Measurements from ENCODE around the gene IZUMO3. TPM values are rescaled to one million over a fixed set of nuclear protein-coding genes. Genes with fewer than 3 reads are reported as not detected.

The IZUMO3 gene
- total RNA-seq (2021; fragmentation: NEBNext Ultra II Directional; extraction: Animal tissue kit (Norgen Biotek cat#: 25700)) (not detected in 2 replicates), polyA plus RNA-seq (2011; rRNA removed) (not detected in 2 replicates), polyA minus RNA-seq (2011; rRNA and poly(A)+ RNA removed) (not detected in 2 replicates)
- not detected for polyA plus RNA-seq (2011; cell fraction: cytosol; rRNA removed)
- polyA plus RNA-seq (2011; cell fraction: nucleus; rRNA removed), result not detected
- not detected in 4 replicates for polyA plus RNA-seq (2012, experiment 1 of 2)
- not detected for polyA plus RNA-seq (2012, experiment 2 of 2)
- not detected for polyA plus RNA-seq (2013, experiment 1 of 2)
- not detected for polyA plus RNA-seq (2013, experiment 2 of 2)
- not detected for polyA minus RNA-seq (2011; cell fraction: cytosol; rRNA and poly(A)+ RNA removed)
- polyA minus RNA-seq (2011; cell fraction: nucleus; rRNA and poly(A)+ RNA removed), result not detected
- long read RNA-seq, experiment 1, result 0 reads
- long read RNA-seq, experiment 2, result 0 reads

GRCh38 chr9:24545847-24546522 lies at the start of gene IZUMO3:
TSS of gene IZUMO3 (minus strand) at chr9:24545897. CDS start at chr9:24545649, 248 bp downstream.
- Histone ChIP-seq H3K23me2 (ENCODE audit: low read depth, low read length) (no peaks in the 10 kb centered on the region), H3K4me1 (replicated peaks in 1 of 4; ENCODE audit: control insufficient read depth in 3 of 4, insufficient read depth in 4 of 4, low read length in 3 of 4) (no peaks in the 10 kb centered on the region), H4K91ac (replicated peaks; ENCODE audit: insufficient read length, low read length) (no peak within 1 kb of the TSS), H3K79me2 (ENCODE audit: control insufficient read depth in 1 of 2, insufficient read depth in 2 of 2, low read length in 2 of 2) (no peaks in the 10 kb centered on the region), H4K20me1 (replicated peaks in 1 of 2; ENCODE audit: control insufficient read depth in 1 of 2, insufficient read depth in 2 of 2, low read length in 2 of 2) (no peaks in the 10 kb centered on the region), H3K56ac (replicated peaks; ENCODE audit: insufficient read length, low read depth, low read length) (no peak within 1 kb of the TSS), H3K18ac (ENCODE audit: extremely low read depth, low read length) (no peak within 1 kb of the TSS), H3K79me1 (ENCODE audit: low read depth, low read length) (no peaks in the 10 kb centered on the region), H4K5ac (ENCODE audit: insufficient read length, low read depth, low read length) (no peak within 1 kb of the TSS), H3K4ac (replicated peaks; ENCODE audit: insufficient read length, low read depth, low read length) (no peak within 1 kb of the TSS), H3K4me2 (ENCODE audit: insufficient read depth in 1 of 2, low read depth in 2 of 2, low read length in 2 of 2) (no peak within 1 kb of the TSS), H3K27ac (ENCODE audit: low read depth, low read length) (no peak within 1 kb of the TSS), H3K9ac (replicated peaks in 1 of 4; ENCODE audit: extremely low read depth in 1 of 4, low read depth in 3 of 4, low read length in 3 of 4) (no peak within 1 kb of the TSS), H3K14ac (ENCODE audit: insufficient read length) (no peak within 1 kb of the TSS), H2AFZ (ENCODE audit: low read length) (no peak within 1 kb of the TSS), H3K9me3 (ENCODE audit: insufficient read depth in 2 of 2, low read depth in 1 of 2, low read length in 1 of 2) (no peaks in the 10 kb centered on the region), H2BK5ac (ENCODE audit: low read depth, low read length) (no peak within 1 kb of the TSS), H2BK20ac (ENCODE audit: low read length) (no peak within 1 kb of the TSS), H2BK15ac (ENCODE audit: low read length) (no peak within 1 kb of the TSS), H2BK12ac (ENCODE audit: low read depth, low read length) (no peak within 1 kb of the TSS), H3K36me3 (ENCODE audit: control insufficient read depth in 2 of 4, insufficient read depth in 4 of 4, low read length in 3 of 4) (no peaks in the 10 kb centered on the region), H4K8ac (ENCODE audit: extremely low read depth, insufficient read depth, low read length) (no peak within 1 kb of the TSS), H3K23ac (ENCODE audit: insufficient read length) (no peak within 1 kb of the TSS), H3K4me3 (ENCODE audit: extremely low read depth in 1 of 4, insufficient read depth in 2 of 4, low read depth in 3 of 4, low read length in 4 of 4) (no peak within 1 kb of the TSS), H3K27me3 (replicated peaks in 1 of 4; ENCODE audit: control insufficient read depth in 3 of 4, extremely low read depth in 1 of 4, insufficient read depth in 3 of 4, low read length in 3 of 4) (no peaks in the 10 kb centered on the region), H2BK120ac (replicated peaks; ENCODE audit: low read depth, low read length) (no peak within 1 kb of the TSS), H2AK5ac (ENCODE audit: low read depth, low read length) (no peak within 1 kb of the TSS)
- TF ChIP-seq SP1 (IDR thresholded peaks at IDR 0.05; ENCODE audit: low read depth, low read length) (no peak), ASH2L (IDR thresholded peaks at IDR 0.05; ENCODE audit: low read length) (no peak), HDAC2 (IDR thresholded peaks at IDR 0.05; ENCODE audit: borderline replicate concordance in 1 of 2, low read depth in 2 of 2, low read length in 2 of 2) (no peak), POLR2A (IDR thresholded peaks at IDR 0.05; ENCODE audit: control extremely low read depth in 1 of 2, low read depth in 2 of 2, low read length in 2 of 2) (no peak), GTF2F1 (IDR thresholded peaks at IDR 0.05; ENCODE audit: borderline replicate concordance, low read depth, low read length) (no peak), YY1 (IDR thresholded peaks at IDR 0.05; ENCODE audit: low read depth, low read length) (no peak), HDAC6 (IDR thresholded peaks at IDR 0.05; ENCODE audit: low read depth, low read length) (no peak), RXRA (IDR thresholded peaks at IDR 0.05; ENCODE audit: insufficient read depth, low read depth, low read length) (no peak), BCL11A (IDR thresholded peaks at IDR 0.05; ENCODE audit: low read depth in 2 of 2, low read length in 2 of 2) (no peak), EP300 (IDR thresholded peaks at IDR 0.05; ENCODE audit: borderline replicate concordance in 1 of 2, low read depth in 2 of 2, low read length in 2 of 2) (no peak), BRCA1 (IDR thresholded peaks at IDR 0.05; ENCODE audit: low read depth, low read length) (no peak)
- 93% methylated on average over 3 of the region's 3 CpGs; no CpG with 5 or more reads in 1 of the 2 experiments for WGBS, 2 experiments (ENCODE audit: extremely low coverage in 1 of 2, insufficient coverage in 1 of 2, insufficient read length in 1 of 2, insufficient replicate concordance in 2 of 2, low coverage in 1 of 2, low lambda C conversion rate in 2 of 2, missing lambda C conversion rate in 1 of 2)
- ChIA-PET POLR2A (ENCODE audit: partially characterized antibody) (no interaction called here), CTCF (ENCODE audit: partially characterized antibody) (no interaction called here)
- DNase-seq (ENCODE audit: low read depth in 1 of 2, low spot score in 2 of 2), result no peak
- FAIRE-seq, result no peak
